ENCODE data around the gene RTN4R. TPM values are rescaled to one million over a fixed set of nuclear protein-coding genes. Genes with fewer than 3 reads are reported as not detected.

The RTN4R gene
- total and polyA plus RNA-seq, 2 of the 8 experiments (the other 6 are each of a cell fraction or from before 2014, with no cell fraction given): 21.8 to 41.3 TPM

- Histone ChIP-seq H4K20me1 (replicated peaks in 1 of 2; ENCODE audit: control insufficient read depth in 1 of 2, insufficient read depth in 2 of 2, low read length in 2 of 2) (no peaks in the 10 kb centered on the region), H4K5ac (ENCODE audit: insufficient read length, low read depth, low read length) (no peak overlapping the region), H2AFZ (ENCODE audit: low read length) (no peak overlapping the region), H3K9ac (replicated peaks in 1 of 4; ENCODE audit: extremely low read depth in 1 of 4, low read depth in 3 of 4, low read length in 3 of 4) (no peak overlapping the region), H3K4me2 (ENCODE audit: insufficient read depth in 1 of 2, low read depth in 2 of 2, low read length in 2 of 2) (no peak overlapping the region), H3K9me3 (ENCODE audit: insufficient read depth in 2 of 2, low read depth in 1 of 2, low read length in 1 of 2) (no peaks in the 10 kb centered on the region), H3K4me1 (replicated peaks in 1 of 4; ENCODE audit: control insufficient read depth in 3 of 4, insufficient read depth in 4 of 4, low read length in 3 of 4) (no peaks in the 10 kb centered on the region), H2BK15ac (ENCODE audit: low read length) (no peak overlapping the region), H2BK120ac (replicated peaks; ENCODE audit: low read depth, low read length) (no peak overlapping the region), H3K36me3 (ENCODE audit: control insufficient read depth in 2 of 4, insufficient read depth in 4 of 4, low read length in 3 of 4) (no peaks in the 10 kb centered on the region), H3K23ac (ENCODE audit: insufficient read length) (no peak overlapping the region), H2BK5ac (ENCODE audit: low read depth, low read length) (no peak overlapping the region), H2BK12ac (ENCODE audit: low read depth, low read length) (no peak overlapping the region), H3K79me2 (ENCODE audit: control insufficient read depth in 1 of 2, insufficient read depth in 2 of 2, low read length in 2 of 2) (no peaks in the 10 kb centered on the region), H3K27ac (ENCODE audit: low read depth, low read length) (no peak overlapping the region), H3K14ac (ENCODE audit: insufficient read length) (no peak overlapping the region), H4K91ac (replicated peaks; ENCODE audit: insufficient read length, low read length) (no peak overlapping the region), H3K23me2 (ENCODE audit: low read depth, low read length) (no peaks in the 10 kb centered on the region), H3K56ac (replicated peaks; ENCODE audit: insufficient read length, low read depth, low read length) (no peak overlapping the region), H3K4me3 (ENCODE audit: extremely low read depth in 1 of 4, insufficient read depth in 2 of 4, low read depth in 3 of 4, low read length in 4 of 4) (no peak overlapping the region), H3K18ac (ENCODE audit: extremely low read depth, low read length) (no peak overlapping the region), H2BK20ac (ENCODE audit: low read length) (no peak overlapping the region), H3K27me3 (replicated peaks in 1 of 4; ENCODE audit: control insufficient read depth in 3 of 4, extremely low read depth in 1 of 4, insufficient read depth in 3 of 4, low read length in 3 of 4) (no peaks in the 10 kb centered on the region), H4K8ac (ENCODE audit: extremely low read depth, insufficient read depth, low read length) (no peak overlapping the region), H3K4ac (replicated peaks; ENCODE audit: insufficient read length, low read depth, low read length) (no peak overlapping the region), H2AK5ac (ENCODE audit: low read depth, low read length) (no peak overlapping the region), H3K79me1 (ENCODE audit: low read depth, low read length) (no peaks in the 10 kb centered on the region)
- FAIRE-seq: no peak
- 80% methylated on average over 15 of the region's 15 CpGs; no CpG with 5 or more reads in 1 of the 2 experiments for WGBS, 2 experiments (ENCODE audit: extremely low coverage in 1 of 2, insufficient coverage in 1 of 2, insufficient read length in 1 of 2, insufficient replicate concordance in 2 of 2, low coverage in 1 of 2, low lambda C conversion rate in 2 of 2, missing lambda C conversion rate in 1 of 2)
- POLR2A ChIA-PET (ENCODE audit: partially characterized antibody): interaction anchor here (0.8 kb wide), 1 partner anchor 9 kb away, joined by 3 read pairs; no protein-coding TSS in a partner anchor
- CTCF ChIA-PET (ENCODE audit: partially characterized antibody): interaction anchor here (0.9 to 11.5 kb wide), 18 partner anchors 7 to 135 kb away, joined by 3 to 98 read pairs (median 4); partner anchors contain the start of gene DGCR6L
- DNase-seq (ENCODE audit: low read depth in 1 of 2, low spot score in 2 of 2): no peak
- TF ChIP-seq TCF12 (IDR thresholded peaks at IDR 0.05; ENCODE audit: low read depth, low read length) (no peak), ATF2 (IDR thresholded peaks at IDR 0.05; ENCODE audit: low read length) (no peak), POLR2AphosphoS5 (IDR thresholded peaks at IDR 0.05; ENCODE audit: low read depth, low read length) (no peak), SP4 (IDR thresholded peaks at IDR 0.05; ENCODE audit: low read length) (no peak), TAF1 (IDR thresholded peaks at IDR 0.05; ENCODE audit: low read depth, low read length) (no peak), MAFK (IDR thresholded peaks at IDR 0.05; ENCODE audit: low read depth, low read length) (no peak), RBBP5 (IDR thresholded peaks at IDR 0.05; ENCODE audit: borderline replicate concordance, low read depth, low read length) (no peak), RXRA (IDR thresholded peaks at IDR 0.05; ENCODE audit: insufficient read depth, low read depth, low read length) (no peak)
- TF ChIP-seq, protein P1, sequence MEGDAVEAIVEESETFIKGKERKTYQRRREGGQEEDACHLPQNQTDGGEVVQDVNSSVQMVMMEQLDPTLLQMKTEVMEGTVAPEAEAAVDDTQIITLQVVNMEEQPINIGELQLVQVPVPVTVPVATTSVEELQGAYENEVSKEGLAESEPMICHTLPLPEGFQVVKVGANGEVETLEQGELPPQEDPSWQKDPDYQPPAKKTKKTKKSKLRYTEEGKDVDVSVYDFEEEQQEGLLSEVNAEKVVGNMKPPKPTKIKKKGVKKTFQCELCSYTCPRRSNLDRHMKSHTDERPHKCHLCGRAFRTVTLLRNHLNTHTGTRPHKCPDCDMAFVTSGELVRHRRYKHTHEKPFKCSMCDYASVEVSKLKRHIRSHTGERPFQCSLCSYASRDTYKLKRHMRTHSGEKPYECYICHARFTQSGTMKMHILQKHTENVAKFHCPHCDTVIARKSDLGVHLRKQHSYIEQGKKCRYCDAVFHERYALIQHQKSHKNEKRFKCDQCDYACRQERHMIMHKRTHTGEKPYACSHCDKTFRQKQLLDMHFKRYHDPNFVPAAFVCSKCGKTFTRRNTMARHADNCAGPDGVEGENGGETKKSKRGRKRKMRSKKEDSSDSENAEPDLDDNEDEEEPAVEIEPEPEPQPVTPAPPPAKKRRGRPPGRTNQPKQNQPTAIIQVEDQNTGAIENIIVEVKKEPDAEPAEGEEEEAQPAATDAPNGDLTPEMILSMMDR (IDR thresholded peaks at IDR 0.05; ENCODE audit: control extremely low read depth in 1 of 3, insufficient read depth in 1 of 3, low read depth in 1 of 3, low read length in 3 of 3): no peak
These were observed 15.0 kb upstream of the RTN4R start for GRCh38 chr22:20282901-20283673.

Data from H1 (cell line).